ENCODE results near the gene PLEKHG3.

The PLEKHG3 gene

GRCh38 chr14:64792231-64792630, 88.0 kb downstream of the PLEKHG3 start:
- no peak for DNase-seq

GRCh38 chr14:64792871-64793560, 88.8 kb downstream of the PLEKHG3 start:
- DNase-seq: no peak

- DNase-seq: no peak
Observed at GRCh38 chr14:64795211-64795610, 91.0 kb downstream of the PLEKHG3 start.

GRCh38 chr14:64795921-64796320, 91.7 kb downstream of the PLEKHG3 start:
- no peak for DNase-seq

GRCh38 chr14:64796369-64796768, 92.1 kb downstream of the PLEKHG3 start:
- DNase-seq: no peak

GRCh38 chr14:64799555-64799954, 95.3 kb downstream of the PLEKHG3 start:
- no peak for DNase-seq
